IPS DF 19.7 (cell line): Measurements from ENCODE around the gene VSIG10L2.
"Not testable (repeated sequence)": the region's sequence is repeated elsewhere in the genome, so short reads cannot be mapped to it uniquely, and the experiment has no call there.

Source experiments
- DNase-seq: peaks from one replicate; pipeline ENCODE4 v3.0.0-alpha.2; 2013; ENCODE audit warnings: low read depth, low spot score

Gene VSIG10L2

GRCh38 chr11:125967515-125967914 is 21.7 kb downstream of the VSIG10L2 start:
- no peak for DNase-seq

GRCh38 chr11:125968354-125968753 is 22.5 kb downstream of the VSIG10L2 start:
- no peak for DNase-seq

- DNase-seq: no peak
These were observed 25.8 kb downstream of the VSIG10L2 start for GRCh38 chr11:125971618-125972017.

- DNase-seq: no peak
These were observed 28.4 kb downstream of the VSIG10L2 start for GRCh38 chr11:125974284-125974683.

- no peak for DNase-seq
These were observed 29.8 kb downstream of the VSIG10L2 start for GRCh38 chr11:125975634-125976033.

- DNase-seq: no peak
These were observed 30.3 kb downstream of the VSIG10L2 start for GRCh38 chr11:125976156-125976555.

- no peak for DNase-seq
These were observed 31.5 kb downstream of the VSIG10L2 start for GRCh38 chr11:125977333-125977732.

GRCh38 chr11:125978181-125978716 is 32.4 kb downstream of the VSIG10L2 start:
- DNase-seq: no peak

- DNase-seq: no peak
These were observed 33.0 kb downstream of the VSIG10L2 start for GRCh38 chr11:125978778-125979407.

- DNase-seq: no peak
These were observed 33.7 kb downstream of the VSIG10L2 start for GRCh38 chr11:125979511-125979910.

GRCh38 chr11:125980436-125980835 is 34.6 kb downstream of the VSIG10L2 start:
- no peak for DNase-seq

GRCh38 chr11:125982348-125982730 is 36.5 kb downstream of the VSIG10L2 start:
- no peak for DNase-seq

- not testable (repeated sequence) for DNase-seq
These were observed 40.1 kb downstream of the VSIG10L2 start for GRCh38 chr11:125985956-125986355.

- no peak for DNase-seq
These were observed 41.3 kb downstream of the VSIG10L2 start for GRCh38 chr11:125987066-125987641.

- no peak for DNase-seq
These were observed 44.4 kb downstream of the VSIG10L2 start for GRCh38 chr11:125990244-125990643.

- DNase-seq: no peak
These were observed 47.0 kb downstream of the VSIG10L2 start for GRCh38 chr11:125992893-125993292.

- DNase-seq: no peak
These were observed 48.7 kb downstream of the VSIG10L2 start for GRCh38 chr11:125994509-125994908.

- DNase-seq: no peak
These were observed 49.5 kb downstream of the VSIG10L2 start for GRCh38 chr11:125995313-125995712.

GRCh38 chr11:125998267-125998666 is 52.4 kb downstream of the VSIG10L2 start:
- DNase-seq: no peak

- no peak for DNase-seq
These were observed 53.5 kb downstream of the VSIG10L2 start for GRCh38 chr11:125999234-125999880.

GRCh38 chr11:126002181-126002580 is 56.3 kb downstream of the VSIG10L2 start:
- DNase-seq: no peak
